IMR-90 (cell line): ENCODE measurements around the gene AHSG. TPM values are rescaled to one million over a fixed set of nuclear protein-coding genes. Genes with fewer than 3 reads are reported as not detected.

Experiments used
- ATAC-seq: fragments of 200-7000 bp; cut with Tn5 transposase; 2 replicates; pipeline ENCODE4 v1.9.1; 2020; ENCODE audit warnings: low read depth, mild to moderate bottlenecking, moderate library complexity
- BruUV-seq: library from RNA; stranded (reverse); fragments of 400-500 nt; replicated peaks from 2 replicates; lab custom pipeline; 2021; lab: Mats Ljungman, UMichigan
- CTCF ChIA-PET: fragments of 300-600 bp; formaldehyde crosslinking; extraction: SDS; loops from one replicate; lab custom pipeline; 2021; ENCODE audit warnings: antibody characterized with exemption; lab: Yijun Ruan, JAX
- POLR2A ChIA-PET: fragments of 300-600 bp; sonication (Branson Sonifier 250); formaldehyde crosslinking; loops from one replicate; lab custom pipeline; 2022; ENCODE audit warnings: antibody characterized with exemption; ENCODE audit not compliant: unreplicated experiment; lab: Charles Lee
- DNase-seq: peaks from one replicate; pipeline ENCODE4 v3.0.0; 2013
- H2AFZ ChIP-seq: replicated peaks from 2 replicates; pipeline ENCODE3; 2013; ENCODE audit warnings: low read length, mild to moderate bottlenecking; ENCODE audit not compliant: poor library complexity
- H2AK5ac ChIP-seq: 2 replicates; pipeline ENCODE4 v1.6.1; 2013; ENCODE audit warnings: low read depth, low read length, inconsistent platforms
- H2AK9ac ChIP-seq: replicated peaks from 2 replicates; pipeline ENCODE3; 2013; ENCODE audit warnings: mild to moderate bottlenecking, low read depth, low read length, moderate library complexity; ENCODE audit not compliant: poor library complexity
- H2BK120ac ChIP-seq: 2 replicates; pipeline ENCODE4 v1.6.1; 2013; ENCODE audit warnings: low read depth, low read length, inconsistent platforms
- H2BK15ac ChIP-seq: 3 replicates; pipeline ENCODE4 v1.6.1; 2013; ENCODE audit warnings: low read depth, low read length, inconsistent platforms
- H2BK20ac ChIP-seq: 2 replicates; pipeline ENCODE4 v1.6.1; 2013; ENCODE audit warnings: low read depth, mild to moderate bottlenecking, inconsistent platforms, low read length, moderate library complexity
- H2BK5ac ChIP-seq: 2 replicates; pipeline ENCODE4 v1.6.1; 2013; ENCODE audit warnings: mild to moderate bottlenecking, low read depth, low read length, inconsistent platforms; ENCODE audit not compliant: poor library complexity, severe bottlenecking
- H3K14ac ChIP-seq: replicated peaks from 2 replicates; pipeline ENCODE4 v1.6.1; 2013; ENCODE audit warnings: low read depth, low read length, inconsistent platforms
- H3K18ac ChIP-seq: 2 replicates; pipeline ENCODE4 v1.6.1; 2013; ENCODE audit warnings: low read depth, low read length, control low read depth
- H3K23ac ChIP-seq: 2 replicates; pipeline ENCODE4 v1.6.1; 2013; ENCODE audit warnings: low read depth, low read length, inconsistent platforms
- H3K27ac ChIP-seq: 2 replicates; pipeline ENCODE4 v1.5.1; 2013; ENCODE audit warnings: mild to moderate bottlenecking, control low read depth, low read length; ENCODE audit not compliant: insufficient read depth
- H3K27me3 ChIP-seq: 2 replicates; pipeline ENCODE4 v1.6.1; 2013; ENCODE audit warnings: low read length; ENCODE audit not compliant: control insufficient read depth, insufficient read depth
- H3K36me3 ChIP-seq: 2 replicates; pipeline ENCODE4 v1.6.1; 2013; ENCODE audit warnings: low read length, mixed read lengths; ENCODE audit not compliant: control insufficient read depth, insufficient read depth
- H3K4ac ChIP-seq: 2 replicates; pipeline ENCODE4 v1.6.1; 2013; ENCODE audit warnings: low read depth, low read length, inconsistent platforms
- H3K4me1 ChIP-seq: 2 replicates; pipeline ENCODE4 v1.6.1; 2013; ENCODE audit warnings: low read length, mixed read lengths; ENCODE audit not compliant: control insufficient read depth, insufficient read depth
- H3K4me2 ChIP-seq: 2 replicates; pipeline ENCODE4 v1.6.1; 2013; ENCODE audit warnings: low read depth, mild to moderate bottlenecking, control low read depth, low read length, moderate library complexity
- H3K4me3 ChIP-seq: 2 replicates; pipeline ENCODE4 v1.5.1; 2013; ENCODE audit warnings: low read depth, mild to moderate bottlenecking, control low read depth, low read length, moderate library complexity; ENCODE audit not compliant: insufficient read depth
- H3K56ac ChIP-seq: 2 replicates; pipeline ENCODE4 v1.6.1; 2013; ENCODE audit warnings: low read length, inconsistent platforms; ENCODE audit not compliant: insufficient read depth; ENCODE audit errors: extremely low read depth
- H3K79me1 ChIP-seq, 2 experiments: 2 replicates each; pipeline ENCODE4 v1.6.1; 2013; ENCODE audit warnings: low read length in 2 of 2, inconsistent platforms in 1 of 2, low read depth in 1 of 2
- H3K9ac ChIP-seq: 2 replicates; pipeline ENCODE4 v1.6.1; 2013; ENCODE audit warnings: low read depth, low read length, control low read depth
- H3K9me1 ChIP-seq: 2 replicates; pipeline ENCODE4 v1.6.1; 2013; ENCODE audit warnings: low read length, inconsistent platforms; ENCODE audit not compliant: insufficient read depth
- H3K9me3 ChIP-seq: 2 replicates; pipeline ENCODE4 v1.6.1; 2013; ENCODE audit warnings: low read length; ENCODE audit not compliant: control insufficient read depth, insufficient read depth
- H4K20me1 ChIP-seq: 2 replicates; pipeline ENCODE4 v1.6.1; 2013; ENCODE audit warnings: low read length, inconsistent platforms; ENCODE audit not compliant: insufficient read depth
- H4K5ac ChIP-seq: 2 replicates; pipeline ENCODE4 v1.6.1; 2013; ENCODE audit warnings: mild to moderate bottlenecking, low read depth, low read length, control low read depth
- H4K8ac ChIP-seq, 2 experiments: 2 replicates each; pipeline ENCODE4 v1.6.1; 2013; ENCODE audit warnings: low read depth in 2 of 2, low read length in 2 of 2, control low read depth in 1 of 2, inconsistent platforms in 1 of 2
- H4K91ac ChIP-seq: 2 replicates; pipeline ENCODE4 v1.6.1; 2013; ENCODE audit warnings: low read depth, low read length, inconsistent platforms; ENCODE audit not compliant: insufficient read depth
- BHLHE40 ChIP-seq: fragments of 150-350 bp; IDR thresholded peaks from 2 replicates; pipeline ENCODE4 v1.6.1; 2016; ENCODE audit warnings: mild to moderate bottlenecking, low read depth, low read length
- MAFK ChIP-seq: IDR thresholded peaks from 2 replicates; pipeline ENCODE4 v1.6.1; 2012; ENCODE audit warnings: low read depth, low read length, improper control_type of control experiment
- MXI1 ChIP-seq: IDR thresholded peaks from 2 replicates; pipeline ENCODE4 v1.6.1; 2012; ENCODE audit warnings: low read depth, mild to moderate bottlenecking, low read length, moderate library complexity, borderline replicate concordance
- POLR2A ChIP-seq: IDR thresholded peaks from 2 replicates; pipeline ENCODE4 v1.6.1; 2012; ENCODE audit warnings: mild to moderate bottlenecking, low read depth, low read length
- RCOR1 ChIP-seq: IDR thresholded peaks from 2 replicates; pipeline ENCODE4 v1.6.1; 2012; ENCODE audit warnings: mild to moderate bottlenecking, low read length, improper control_type of control experiment; ENCODE audit not compliant: insufficient replicate concordance
- SMC3 ChIP-seq: fragments of 150-350 bp; IDR thresholded peaks from 2 replicates; pipeline ENCODE4 v1.6.1; 2016; ENCODE audit warnings: low read depth, mild to moderate bottlenecking, antibody characterized with exemption, low read length, moderate library complexity
- WGBS, 2 experiments: methylation state at CpG; one replicate each; pipeline versions ENCODE4 v1.1.5 to v1.1.7; 2013; ENCODE audit warnings: missing lambda C conversion rate in 2 of 2; ENCODE audit not compliant: insufficient read length in 1 of 2; ENCODE audit errors: extremely low coverage in 2 of 2; 5-methylcytosine and 5-hydroxymethylcytosine counted together
- dilution Hi-C: fragments of 300-500 bp; cut with HindIII; formaldehyde crosslinking; loops from one replicate; pipeline ENCODE4 v1.14.3; 2018; ENCODE audit warnings: low sequenced_read_pairs; ENCODE audit not compliant: unreplicated experiment
- in situ Hi-C: fragments of 300-500 bp; cut with MboI; formaldehyde crosslinking; loops from 3 replicates; pipeline ENCODE4 v1.14.3; 2019; ENCODE audit warnings: low sequenced_read_pairs, inconsistent platforms, mixed read lengths
- intact Hi-C: fragments of 100-400 bp; cut with micrococcal nuclease; formaldehyde crosslinking; loops from 2 replicates; pipeline ENCODE4 v1.10.0; 2022
- polyA plus RNA-seq, 3 experiments: library from polyadenylated mRNA; depleted of rRNA; stranded (reverse); fragments of >200 nt; gene quantifications; 2 replicates each; pipeline ENCODE4 v1.2.3, GENCODE V29; 2012; ENCODE audit warnings: low replicate concordance in 1 of 3
- total RNA-seq: library from RNA; depleted of rRNA; stranded (reverse); fragments of >200 nt; gene quantifications from 2 replicates; pipeline ENCODE4 v1.2.3, GENCODE V29; 2012
- TF ChIP-seq, protein P1 (sequence below): fragments of 150-350 bp; IDR thresholded peaks from 2 replicates; pipeline ENCODE4 v1.6.1; 2017; ENCODE audit warnings: mild to moderate bottlenecking, antibody characterized with exemption, low read length, low read depth

The AHSG gene
- total and polyA plus RNA-seq, 2 of the 4 experiments (the other 2 are of a cell fraction), result not detected

GRCh38 chr3:186605561-186606545 lies 7.0 kb upstream of the AHSG start:
- Histone ChIP-seq H3K56ac (no peak overlapping the region), H3K14ac (no peak overlapping the region), H3K79me1 (no peaks in the 10 kb centered on the region), H4K5ac (no peak overlapping the region), H3K36me3 (no peaks in the 10 kb centered on the region), H4K20me1 (no peaks in the 10 kb centered on the region), H3K27me3 (peaks cover 9% of the 10 kb centered on the region), H3K9me1 (no peaks in the 10 kb centered on the region), H4K8ac (no peak overlapping the region), H4K91ac (no peak overlapping the region), H2AK9ac (no peak overlapping the region), H2BK120ac (no peak overlapping the region), H2BK5ac (no peak overlapping the region), H3K4me1 (no peaks in the 10 kb centered on the region), H3K27ac (no peak overlapping the region), H3K23ac (no peak overlapping the region), H2AFZ (no peak overlapping the region), H3K9ac (no peak overlapping the region), H3K4me3 (no peak overlapping the region), H2BK20ac (no peak overlapping the region), H3K4ac (no peak overlapping the region), H2BK15ac (no peak overlapping the region), H3K9me3 (no peaks in the 10 kb centered on the region), H2AK5ac (no peak overlapping the region), H3K4me2 (no peak overlapping the region), H3K18ac (no peak overlapping the region)
- ATAC-seq (no peak), DNase-seq (no peak)
- dilution Hi-C loops, result no loop called here
- intact Hi-C loops, result no loop called here
- ChIA-PET CTCF (no interaction called here), POLR2A (no interaction called here)
- BruUV-seq, result no TSS peak
- TF ChIP-seq POLR2A, result no peak
- TF ChIP-seq MXI1, result no peak
- TF ChIP-seq, protein P1, sequence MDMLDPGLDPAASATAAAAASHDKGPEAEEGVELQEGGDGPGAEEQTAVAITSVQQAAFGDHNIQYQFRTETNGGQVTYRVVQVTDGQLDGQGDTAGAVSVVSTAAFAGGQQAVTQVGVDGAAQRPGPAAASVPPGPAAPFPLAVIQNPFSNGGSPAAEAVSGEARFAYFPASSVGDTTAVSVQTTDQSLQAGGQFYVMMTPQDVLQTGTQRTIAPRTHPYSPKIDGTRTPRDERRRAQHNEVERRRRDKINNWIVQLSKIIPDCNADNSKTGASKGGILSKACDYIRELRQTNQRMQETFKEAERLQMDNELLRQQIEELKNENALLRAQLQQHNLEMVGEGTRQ, result no peak
- no peak for TF ChIP-seq MAFK
- no peak for TF ChIP-seq BHLHE40
- no peak for TF ChIP-seq SMC3
- TF ChIP-seq RCOR1, result no peak
- in situ Hi-C loops, result no loop called here
- 80% methylated on average over 2 of the region's 5 CpGs; no CpG with 5 or more reads in 1 of the 2 experiments for whole genome bisulfite sequencing, 2 experiments
